COR-L47 (cell line): ENCODE results near the gene CREB3L2.
"Not testable (repeated sequence)": the region's sequence is repeated elsewhere in the genome, so short reads cannot be mapped to it uniquely, and the experiment has no call there.

Experiments used
- DNase-seq: peaks from one replicate; lab custom pipeline; 2025; lab: John Stamatoyannopoulos, UW

Gene CREB3L2

GRCh38 chr7:138014201-138014600, 12.3 kb upstream of the CREB3L2 start:
- DNase-seq: not testable (repeated sequence)

GRCh38 chr7:138009350-138009653, 7.4 kb upstream of the CREB3L2 start:
- DNase-seq: no peak

DNA sequence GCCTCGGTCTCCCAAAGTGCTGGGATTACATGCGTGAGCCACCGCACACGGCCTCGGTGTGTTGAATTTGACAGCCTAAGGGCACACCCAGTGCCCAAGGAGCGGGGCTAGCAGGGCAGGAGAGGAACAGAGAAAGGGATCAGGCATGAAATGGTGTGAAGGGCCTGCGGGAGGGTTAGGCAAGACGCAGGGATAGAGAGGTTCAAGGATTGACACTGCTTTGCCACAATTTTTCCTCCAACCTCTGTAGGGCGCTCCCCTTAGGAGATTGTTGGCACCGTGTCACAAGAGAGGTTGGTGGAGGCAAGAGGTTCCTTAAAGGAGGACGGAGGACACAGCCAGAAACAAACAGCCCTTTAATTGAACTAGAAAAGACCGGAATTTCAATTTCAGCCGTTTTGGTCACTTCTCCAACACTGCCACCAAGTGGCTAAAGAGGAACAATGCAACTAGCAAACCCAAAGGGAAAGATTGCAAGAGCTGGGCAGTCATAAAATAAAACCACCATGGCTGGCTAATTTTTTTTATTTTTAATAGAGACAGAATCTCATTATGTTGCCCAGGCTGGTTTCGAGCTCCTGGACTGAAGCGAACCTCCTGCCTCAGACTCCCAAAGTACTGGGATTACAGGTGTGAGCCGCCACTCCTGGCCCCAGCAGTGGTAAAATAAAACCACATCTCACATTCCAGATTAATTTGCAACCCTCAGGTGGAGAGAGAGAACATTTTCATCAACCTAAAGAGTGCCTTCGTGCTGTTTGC, 6.9 kb upstream of the CREB3L2 start:
- peak; percentile 54 for DNase-seq

DNA sequence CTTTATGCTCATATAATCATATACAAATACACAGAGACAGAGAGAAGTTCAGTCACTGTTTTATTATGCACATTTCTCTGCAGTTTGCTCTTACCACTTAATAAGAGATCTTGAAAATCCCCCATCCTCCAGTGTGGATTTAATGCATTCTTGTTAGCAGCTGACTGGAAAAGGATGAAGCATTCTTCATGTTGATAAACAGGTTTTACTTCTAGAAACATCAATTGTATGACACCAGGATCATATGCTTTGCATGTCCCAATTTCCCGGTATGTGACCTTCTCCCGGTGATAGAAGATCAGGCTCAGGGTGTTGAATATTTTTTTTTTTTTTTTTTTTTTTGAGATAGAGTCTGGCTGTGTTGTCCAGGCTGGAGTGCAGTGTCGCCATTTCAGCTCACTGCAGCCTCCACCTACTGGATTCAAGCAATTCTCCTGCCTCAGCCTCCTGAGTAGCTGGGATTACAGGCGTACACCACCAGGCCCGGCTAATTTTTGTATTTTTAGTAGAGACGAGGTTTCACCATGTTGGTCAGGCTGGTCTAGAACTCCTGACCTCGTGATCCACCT, 6.2 kb upstream of the CREB3L2 start:
- no peak for DNase-seq

- DNase-seq: no peak
Observed at GRCh38 chr7:138006106-138006505, 4.2 kb upstream of the CREB3L2 start.

- DNase-seq: no peak
Observed at GRCh38 chr7:138004936-138005335, 3.0 kb upstream of the CREB3L2 start.

GRCh38 chr7:138004046-138004445, 2.2 kb upstream of the CREB3L2 start:
- no peak for DNase-seq

GRCh38 chr7:138002828-138003189, 923 bp upstream of the CREB3L2 start:
- DNase-seq: no peak

DNA sequence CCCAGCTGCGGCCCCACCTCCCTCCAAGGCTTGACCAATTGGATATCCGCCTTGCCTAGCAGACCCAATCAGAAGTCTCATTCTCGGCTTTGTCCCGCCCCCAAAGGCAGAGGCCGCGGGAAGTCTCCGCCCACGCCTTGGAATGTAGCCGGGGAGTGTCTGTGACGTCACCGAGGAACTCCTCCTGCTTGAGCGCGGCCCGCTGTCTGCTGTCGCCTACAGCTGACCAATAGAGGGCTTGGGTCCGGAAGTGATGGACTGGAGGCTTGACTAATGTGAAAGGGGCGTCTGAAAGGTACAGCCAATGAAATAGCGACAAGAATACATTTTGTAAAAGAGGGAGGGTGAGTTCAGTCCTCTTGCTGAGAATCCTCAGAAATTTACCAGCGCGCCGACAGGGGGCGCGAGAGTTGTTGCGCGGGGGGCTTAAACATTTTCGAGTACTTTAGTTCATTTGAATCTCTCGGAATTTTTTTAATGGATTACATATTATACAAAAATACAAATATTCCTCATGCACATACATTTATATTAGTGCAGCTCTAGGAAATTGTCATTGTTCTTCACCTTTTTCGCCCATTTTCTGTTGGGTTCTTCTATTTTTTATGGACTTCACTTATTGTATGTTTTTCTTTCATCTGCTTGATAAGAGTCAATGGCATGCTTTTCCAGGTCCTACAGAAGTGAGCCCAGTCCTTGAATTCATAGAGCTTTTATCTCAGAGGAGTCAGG, 376 bp upstream of the CREB3L2 start:
- peak; percentile 98 for DNase-seq

DNA sequence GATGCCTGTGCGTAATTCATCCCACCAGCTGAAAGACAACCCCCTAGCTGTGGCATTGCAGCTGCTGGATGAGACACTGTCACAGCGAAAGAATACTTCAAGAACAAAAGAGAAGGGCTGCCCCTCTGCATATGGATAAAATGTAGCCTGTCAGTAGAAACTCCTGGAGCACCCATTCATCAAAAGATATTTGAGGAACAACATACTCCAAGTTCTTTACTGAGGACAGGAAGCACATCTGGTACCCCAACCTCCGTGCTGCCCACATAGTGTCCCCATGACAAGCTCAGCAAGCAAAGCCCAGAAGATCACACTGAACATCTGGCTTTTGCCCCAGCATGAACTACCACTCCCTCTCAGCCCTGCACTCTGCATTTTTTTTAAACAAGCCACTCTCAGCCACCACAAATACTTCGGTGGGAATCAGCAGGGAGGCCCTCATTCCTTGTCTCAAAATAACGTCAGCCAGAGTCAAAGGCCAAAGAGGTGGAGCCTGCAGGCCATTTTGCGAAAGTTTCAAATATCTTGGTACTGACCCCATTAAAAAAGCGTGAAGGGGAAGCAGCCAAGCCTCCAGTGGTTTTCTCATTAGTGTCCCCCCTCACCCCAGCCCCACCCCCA, 1.7 kb downstream of the CREB3L2 start:
- DNase-seq: no peak

DNA sequence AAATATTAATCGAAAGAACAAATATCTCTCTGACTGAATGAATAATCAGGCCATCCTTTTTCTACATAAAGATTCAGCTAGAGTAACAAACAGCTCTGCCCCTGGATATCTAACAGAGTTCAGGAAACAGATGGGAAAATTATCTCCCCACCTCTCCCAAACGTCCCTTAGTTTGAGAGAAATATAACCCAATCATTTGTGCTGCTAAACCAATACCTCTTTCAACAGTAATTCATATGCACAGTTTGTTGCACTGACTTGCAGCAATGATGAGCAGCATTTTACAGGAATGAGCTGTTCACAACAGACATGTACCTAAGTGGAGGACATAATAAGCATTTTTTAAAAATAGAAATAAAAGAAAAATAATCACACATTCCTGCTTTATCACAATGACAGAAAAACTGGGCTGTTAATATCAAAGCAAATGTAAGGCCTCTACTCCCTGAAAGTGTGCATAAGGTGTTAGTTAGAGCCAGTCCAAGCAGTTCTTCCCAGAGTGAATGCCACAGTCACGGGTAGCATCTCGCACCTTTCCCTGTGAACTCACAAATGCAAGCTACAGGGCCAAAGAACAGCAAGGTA, 2.3 kb downstream of the CREB3L2 start:
- DNase-seq: no peak

DNA sequence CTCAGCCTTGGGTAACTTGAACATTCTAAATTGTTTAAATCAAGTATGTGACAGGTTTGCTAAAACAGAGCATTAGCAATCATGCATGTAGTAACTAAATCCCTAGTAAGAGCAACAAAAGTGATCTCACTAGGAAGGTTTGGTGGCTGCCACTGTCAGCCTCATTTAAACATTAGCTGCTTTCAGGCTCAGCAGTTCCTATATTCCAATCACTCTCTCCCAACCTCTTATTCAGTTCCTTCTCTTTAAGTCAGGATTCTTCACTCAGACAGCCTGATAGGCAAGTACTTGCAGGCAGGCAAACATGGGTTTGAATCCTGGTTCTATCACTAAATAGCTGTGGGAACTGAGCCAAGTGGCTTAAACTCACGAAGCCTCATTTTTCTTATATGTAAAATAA, 3.6 kb downstream of the CREB3L2 start:
- no peak for DNase-seq

GRCh38 chr7:137996871-137997270, 5.0 kb downstream of the CREB3L2 start:
- no peak for DNase-seq

DNA sequence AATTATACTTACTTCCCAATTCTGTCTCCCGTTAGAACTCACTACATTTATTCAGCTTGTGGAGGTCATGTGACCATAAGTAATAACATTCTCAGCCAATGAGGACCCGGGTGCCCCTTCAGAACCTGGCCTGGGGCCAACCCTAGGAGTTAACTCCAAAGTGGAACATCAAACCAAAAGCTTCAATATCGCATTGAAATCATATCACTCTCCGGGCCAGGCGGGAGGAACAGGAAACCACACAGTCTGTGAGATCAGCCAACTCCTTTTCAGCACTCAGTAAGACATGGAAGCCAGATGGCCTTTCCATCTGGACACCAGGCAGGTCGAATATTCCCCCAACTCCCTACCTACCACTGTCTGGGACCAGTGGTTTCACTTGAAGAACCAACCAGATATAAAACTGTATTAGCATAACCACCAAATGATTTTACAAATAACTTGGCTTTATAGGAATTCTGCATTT, 5.5 kb downstream of the CREB3L2 start:
- no peak for DNase-seq

GRCh38 chr7:137994216-137994615, 7.7 kb downstream of the CREB3L2 start:
- DNase-seq: no peak

DNA sequence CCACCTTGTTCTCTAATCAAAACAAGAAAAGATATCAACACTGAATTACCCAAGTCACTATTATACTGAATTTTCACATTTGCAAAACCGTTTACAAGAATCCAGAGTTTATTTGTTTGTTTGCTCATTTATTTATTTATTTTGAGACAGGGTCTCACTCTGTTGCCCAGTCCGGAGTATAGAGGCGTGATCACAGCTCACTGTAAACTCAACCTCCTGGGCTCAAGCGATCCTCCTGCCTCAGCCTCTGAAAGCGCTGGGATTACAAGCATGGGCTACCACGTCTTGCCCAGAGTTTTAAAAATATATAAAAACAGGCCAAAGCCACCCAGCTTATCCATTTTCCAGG, 8.5 kb downstream of the CREB3L2 start:
- DNase-seq: no peak

DNA sequence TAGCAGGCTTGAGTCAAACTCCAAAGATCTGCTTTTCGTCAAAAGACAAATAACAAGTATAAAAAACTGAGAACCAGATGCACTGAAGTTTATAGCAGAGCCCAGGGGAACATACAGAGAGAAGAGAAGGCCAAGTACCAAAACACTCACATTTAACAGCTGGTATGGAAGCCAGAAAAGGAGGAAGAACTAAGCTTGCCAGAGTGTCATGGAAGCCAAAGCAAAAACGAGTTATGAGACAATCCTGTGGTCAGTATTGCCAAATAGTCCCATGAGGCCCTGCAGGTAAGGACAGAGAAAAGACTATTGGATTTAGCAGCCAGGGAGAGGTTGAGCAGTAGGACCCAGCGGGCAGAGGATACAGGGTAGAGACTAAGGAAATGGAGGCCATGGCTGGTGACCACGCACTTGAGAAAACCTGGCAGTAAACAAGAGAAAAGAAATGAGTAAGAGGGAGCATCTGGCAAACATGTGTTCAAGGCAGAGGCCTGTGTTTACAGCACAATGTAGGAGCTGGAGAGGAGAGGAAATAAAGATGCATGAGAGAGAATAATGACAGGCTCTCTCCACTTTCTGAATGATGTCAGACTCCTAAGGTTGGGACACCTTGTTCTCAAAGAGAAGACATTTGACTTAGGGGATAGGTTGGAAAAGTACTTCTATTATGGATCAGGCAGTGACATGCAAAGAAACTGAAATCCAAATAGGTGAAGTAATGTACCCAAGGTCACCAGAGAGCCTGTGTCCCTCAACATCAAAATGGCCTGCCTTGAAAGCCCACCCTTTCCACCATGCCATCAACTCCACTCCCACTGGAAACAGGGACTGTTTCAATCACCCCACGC, 9.1 kb downstream of the CREB3L2 start:
- DNase-seq: no peak

- no peak for DNase-seq
Observed at GRCh38 chr7:137992104-137992549, 9.8 kb downstream of the CREB3L2 start.

- no peak for DNase-seq
Observed at GRCh38 chr7:137990251-137990941, 11.5 kb downstream of the CREB3L2 start.

GRCh38 chr7:137989590-137989989, 12.3 kb downstream of the CREB3L2 start:
- DNase-seq: no peak

GRCh38 chr7:137989094-137989493, 12.8 kb downstream of the CREB3L2 start:
- DNase-seq: no peak
